ENCODE data around the gene CCT5. TPM values are rescaled to one million over a fixed set of nuclear protein-coding genes. Genes with fewer than 3 reads are reported as not detected.
A peak's percentile ranks its signal among the peaks of the same experiment; 100 is the strongest.

The CCT5 gene
- total and polyA plus RNA-seq, 5 experiments from 2014 or later, result 103 to 216 (median 195) TPM

DNA sequence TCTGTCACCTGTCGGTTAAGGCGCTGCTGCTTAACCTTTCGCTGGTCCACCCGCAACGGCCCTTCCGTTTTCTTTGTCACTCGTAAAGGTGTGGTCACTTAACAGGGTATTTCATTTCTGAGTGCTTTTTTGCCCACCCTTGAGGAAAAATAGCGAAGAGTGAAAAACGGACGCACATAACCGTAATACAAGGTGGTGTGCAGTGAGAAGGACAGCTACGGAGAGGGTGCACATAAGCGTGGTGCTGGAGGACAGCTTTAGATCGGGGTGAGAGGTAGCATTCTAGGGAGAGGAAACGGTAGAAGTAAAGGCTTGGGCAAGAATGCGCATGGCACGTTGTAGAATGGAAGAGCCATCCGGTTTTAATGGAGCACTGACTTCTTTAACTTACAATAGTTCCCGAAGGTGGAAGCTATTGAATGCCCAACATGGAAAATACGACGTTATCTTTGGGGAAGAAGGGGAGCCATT, 761 bp downstream of the CCT5 start:
- ATAC-seq, result peak; percentile 27 to 45
- Mint-ChIP-seq H3K27me3 (no peaks in the 10 kb centered on the region), H3K36me3 (peaks cover 0 to 35% (median 5%) of the 10 kb centered on the region in 3 donors), H3K27ac (peak overlapping the region; percentile 52 to 100 (median 85)), H3K9me3 (peaks cover 0 to 2% (median 0%) of the 10 kb centered on the region in 9 donors), H3K4me1 (peaks cover 25 to 65% (median 61%) of the 10 kb centered on the region in 4 donors), H3K4me3 (peak overlapping the region; percentile 82 to 96 (median 91))
- DNase-seq, result peak in 5 of 10 donors; percentile 6 to 44 (median 22)
- POLR2A ChIA-PET, result interaction anchor here (1.3 to 3.4 kb wide), 2 partner anchors 12 to 102 kb away, joined by 4 to 30 read pairs; partner anchors contain the start of gene MARCHF6

DNA sequence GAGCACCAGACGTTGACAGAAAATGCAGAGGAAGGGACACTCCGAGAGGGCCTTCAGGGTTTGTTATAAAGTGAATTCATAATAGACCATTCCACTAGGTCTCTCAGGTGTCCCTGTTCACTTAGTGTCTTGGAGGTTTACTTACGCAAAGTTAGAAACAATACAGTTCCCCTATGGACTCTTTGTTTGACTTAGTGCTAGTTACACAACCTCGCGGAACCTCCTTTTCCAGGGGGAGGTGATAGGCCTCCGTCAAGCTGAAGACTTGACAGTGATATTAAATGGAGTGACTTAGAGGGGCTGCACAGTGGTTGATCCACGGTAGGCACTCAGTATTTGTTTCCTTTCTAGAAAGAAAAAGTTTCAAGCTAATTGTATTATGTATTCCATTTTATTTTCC, 1.3 kb downstream of the CCT5 start:
- POLR2A ChIA-PET, result interaction anchor here (3.4 kb wide), 1 partner anchor 102 kb away, joined by 30 read pairs; the partner anchor contains the start of gene MARCHF6
- H3K9me3 Mint-ChIP-seq, result peaks cover 0 to 2% (median 0%) of the 10 kb centered on the region in 9 donors
- peaks cover 25 to 68% (median 64%) of the 10 kb centered on the region in 4 donors for H3K4me1 Mint-ChIP-seq
- H3K36me3 Mint-ChIP-seq, result peaks cover 0 to 40% (median 8%) of the 10 kb centered on the region in 3 donors
- H3K27me3 Mint-ChIP-seq, result no peaks in the 10 kb centered on the region
- H3K27ac Mint-ChIP-seq, result peak overlapping the region; percentile 52 to 100 (median 85)
- DNase-seq (no peak), ATAC-seq (no peak)
- H3K4me3 Mint-ChIP-seq, result peak overlapping the region; percentile 82 to 96 (median 91)

DNA sequence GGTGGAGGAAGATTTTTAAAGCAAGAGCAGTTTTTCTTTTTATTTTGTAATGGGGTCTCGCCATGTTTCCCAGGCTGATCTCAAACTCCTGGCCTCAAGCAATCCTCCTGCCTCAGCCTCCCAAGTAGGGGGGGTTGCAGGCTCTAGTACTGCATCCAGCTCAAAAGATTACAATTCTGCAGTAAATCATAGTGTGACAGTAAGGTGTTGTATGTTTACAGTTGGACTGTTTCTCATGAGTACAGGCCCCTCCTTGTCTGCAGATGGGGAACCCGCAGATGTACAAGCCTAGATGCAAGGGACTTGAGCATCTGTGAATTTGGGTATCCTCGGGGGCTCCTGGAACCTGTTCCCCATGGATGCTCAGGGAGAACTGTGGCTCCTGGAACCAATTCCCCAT, 3.3 kb downstream of the CCT5 start:
- Mint-ChIP-seq H3K36me3 (peaks cover 0 to 60% (median 13%) of the 10 kb centered on the region in 3 donors), H3K9me3 (peaks cover 0 to 2% (median 0%) of the 10 kb centered on the region in 9 donors)

DNA sequence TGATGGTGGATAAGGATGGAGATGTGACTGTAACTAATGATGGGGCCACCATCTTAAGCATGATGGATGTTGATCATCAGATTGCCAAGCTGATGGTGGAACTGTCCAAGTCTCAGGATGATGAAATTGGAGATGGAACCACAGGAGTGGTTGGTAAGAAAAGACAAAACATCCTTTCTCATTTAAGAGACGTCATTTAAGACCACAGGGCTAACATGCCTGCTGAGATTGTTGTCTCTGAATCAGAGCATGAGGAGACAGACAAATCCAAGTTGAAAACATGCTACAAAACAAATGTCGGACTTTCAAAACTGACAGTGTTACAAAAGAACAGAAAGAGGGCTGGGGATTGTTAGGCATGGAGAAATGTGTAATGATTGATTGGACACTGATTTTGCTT, 4.6 kb downstream of the CCT5 start:
- POLR2A ChIA-PET, result no interaction called here
- H3K27ac Mint-ChIP-seq, result peak overlapping the region in 3 of 10 donors; percentile 28 to 71 (median 35)
- DNase-seq, result no peak

More for the DNA sequence above, 3.3 kb downstream of the CCT5 start:
- ATAC-seq (no peak), DNase-seq (no peak)
- Mint-ChIP-seq H3K27me3 (no peaks in the 10 kb centered on the region), H3K4me3 (peak overlapping the region in 3 of 10 donors; percentile 29 to 48 (median 34)), H3K27ac (peak overlapping the region in 2 of 10 donors; percentile 36 to 74), H3K4me1 (peaks cover 22 to 57% (median 55%) of the 10 kb centered on the region in 4 donors)
- POLR2A ChIA-PET, result no interaction called here

DNA sequence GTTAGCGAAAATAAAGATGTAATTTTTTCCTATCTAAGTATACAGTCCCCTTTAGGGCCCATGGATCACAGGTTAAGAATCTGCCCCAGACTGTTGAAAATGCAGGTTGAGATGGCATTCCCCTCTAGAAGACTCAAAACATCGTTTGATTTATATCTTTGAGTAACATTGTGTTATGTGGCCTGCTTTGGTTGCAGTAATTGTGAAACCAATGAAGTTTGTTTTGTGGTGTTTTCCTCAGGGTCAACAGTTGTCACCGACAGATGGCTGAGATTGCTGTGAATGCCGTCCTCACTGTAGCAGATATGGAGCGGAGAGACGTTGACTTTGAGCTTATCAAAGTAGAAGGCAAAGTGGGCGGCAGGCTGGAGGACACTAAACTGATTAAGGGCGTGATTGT, 7.8 kb downstream of the CCT5 start:
- POLR2A ChIA-PET, result no interaction called here
- DNase-seq, result no peak
- Mint-ChIP-seq H3K36me3 (peaks cover 0 to 94% (median 20%) of the 10 kb centered on the region in 3 donors), H3K4me3 (no peak overlapping the region), H3K27ac (peak overlapping the region in 2 of 10 donors; percentile 6 to 92), H3K9me3 (no peaks in the 10 kb centered on the region), H3K4me1 (peaks cover 17 to 34% (median 28%) of the 10 kb centered on the region in 4 donors), H3K27me3 (no peaks in the 10 kb centered on the region)
- ATAC-seq, result no peak

More for the DNA sequence above, 4.6 kb downstream of the CCT5 start:
- H3K36me3 Mint-ChIP-seq, result peaks cover 0 to 73% (median 14%) of the 10 kb centered on the region in 3 donors
- H3K4me1 Mint-ChIP-seq, result peaks cover 22 to 50% (median 49%) of the 10 kb centered on the region in 4 donors
- H3K4me3 Mint-ChIP-seq, result no peak overlapping the region
- ATAC-seq, result no peak
- no peaks in the 10 kb centered on the region for H3K27me3 Mint-ChIP-seq
- H3K9me3 Mint-ChIP-seq, result peaks cover 0 to 2% (median 0%) of the 10 kb centered on the region in 9 donors

DNA sequence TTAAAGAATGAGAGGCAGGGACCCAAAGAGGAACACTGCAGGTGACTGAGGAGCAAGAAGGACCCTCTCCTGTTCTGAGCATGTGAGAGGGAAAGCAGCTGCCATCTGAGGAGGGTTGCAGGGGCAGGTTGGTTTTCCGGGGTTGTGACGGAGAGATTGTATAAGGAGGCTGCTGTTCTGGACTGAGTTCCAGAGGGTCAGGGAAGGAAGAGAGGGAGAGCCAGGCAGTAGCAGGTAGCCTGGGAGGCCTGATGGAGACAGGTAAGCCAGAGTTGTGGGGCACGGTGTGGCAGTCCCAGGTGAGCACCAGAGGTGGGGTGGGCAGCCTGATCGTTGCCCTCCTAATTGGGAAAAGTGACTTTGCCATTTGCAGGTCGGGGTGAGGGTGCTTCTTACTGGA, 9.8 kb downstream of the CCT5 start:
- POLR2A ChIA-PET, result interaction anchor here (1.4 kb wide), 1 partner anchor 10 kb away, joined by 6 read pairs; the partner anchor contains the start of genes ATPSCKMT and CCT5
- ATAC-seq (no peak), DNase-seq (no peak)
- no peaks in the 10 kb centered on the region for H3K27me3 Mint-ChIP-seq
- no peak overlapping the region for H3K4me3 Mint-ChIP-seq
- H3K4me1 Mint-ChIP-seq, result peaks cover 7 to 17% (median 12%) of the 10 kb centered on the region in 4 donors
- peak overlapping the region in 8 of 10 donors; percentile 16 to 91 (median 67) for H3K27ac Mint-ChIP-seq
- H3K36me3 Mint-ChIP-seq, result peaks cover 0 to 95% (median 18%) of the 10 kb centered on the region in 3 donors
- no peaks in the 10 kb centered on the region for H3K9me3 Mint-ChIP-seq

DNA sequence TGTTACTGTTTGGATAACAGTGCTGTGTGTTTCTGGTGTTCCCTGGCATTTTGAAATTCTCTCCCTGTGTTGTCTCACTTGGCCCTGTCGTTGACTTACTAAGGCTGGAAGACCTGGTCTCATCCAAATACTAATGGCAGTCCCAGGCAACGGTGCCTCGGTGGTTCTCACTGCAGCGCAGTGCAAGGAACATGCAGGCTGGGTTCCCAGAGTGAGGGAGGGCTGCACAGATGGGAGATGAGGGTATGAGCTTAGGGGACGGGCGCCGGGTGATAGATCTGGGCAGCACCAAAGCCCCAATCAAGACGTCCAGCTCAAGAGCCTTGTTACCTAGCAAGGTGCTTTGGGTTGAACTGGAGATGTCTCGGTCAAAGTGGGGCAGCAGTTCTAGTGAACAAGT, 11.0 kb downstream of the CCT5 start:
- no peaks in the 10 kb centered on the region for H3K27me3 Mint-ChIP-seq
- no peaks in the 10 kb centered on the region for H3K9me3 Mint-ChIP-seq
- no peak overlapping the region for H3K4me3 Mint-ChIP-seq
- H3K4me1 Mint-ChIP-seq, result peaks cover under 1 to 11% (median 6%) of the 10 kb centered on the region in 4 donors
- POLR2A ChIA-PET, result no interaction called here
- DNase-seq, result no peak
- ATAC-seq, result no peak
- peak overlapping the region in 4 of 10 donors; percentile 56 to 68 (median 65) for H3K27ac Mint-ChIP-seq
- H3K36me3 Mint-ChIP-seq, result peaks cover 0 to 92% (median 12%) of the 10 kb centered on the region in 3 donors

DNA sequence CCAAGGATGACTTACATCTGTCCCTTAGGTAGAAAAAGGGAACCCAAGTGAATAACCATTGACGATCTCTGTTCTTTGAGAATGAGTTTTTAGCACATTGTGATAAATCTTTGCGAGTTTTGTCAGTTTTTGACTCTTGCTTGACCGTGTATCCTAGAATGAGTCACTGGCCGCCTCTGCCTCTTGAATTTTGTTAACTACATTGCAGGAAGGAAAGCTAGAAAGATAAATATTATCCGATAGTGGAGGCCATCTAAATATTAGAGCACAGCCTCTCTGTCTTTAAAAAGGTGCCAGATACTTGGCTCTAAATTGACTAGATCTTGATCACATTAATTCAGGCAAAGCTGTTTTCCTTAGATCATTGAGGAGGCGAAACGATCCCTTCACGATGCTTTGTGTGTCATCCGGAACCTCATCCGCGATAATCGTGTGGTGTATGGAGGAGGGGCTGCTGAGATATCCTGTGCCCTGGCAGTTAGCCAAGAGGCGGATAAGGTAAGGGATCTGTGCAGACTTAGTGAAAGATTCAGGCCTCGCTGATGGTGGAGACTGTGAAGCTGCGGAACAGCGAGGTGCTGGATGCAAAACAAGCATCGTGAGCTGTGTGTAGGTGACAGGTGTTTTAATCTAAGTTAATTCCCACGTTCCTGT, 12.2 kb downstream of the CCT5 start:
- ATAC-seq, result no peak
- no peaks in the 10 kb centered on the region for H3K27me3 Mint-ChIP-seq
- H3K4me3 Mint-ChIP-seq, result no peak overlapping the region
- no peaks in the 10 kb centered on the region for H3K9me3 Mint-ChIP-seq
- POLR2A ChIA-PET, result interaction anchor here (1.0 kb wide), 1 partner anchor 12 kb away, joined by 4 read pairs; the partner anchor contains the start of gene CCT5
- peaks cover 0 to 80% (median 12%) of the 10 kb centered on the region in 3 donors for H3K36me3 Mint-ChIP-seq
- no peak for DNase-seq
- peaks cover 0 to 11% (median 4%) of the 10 kb centered on the region in 4 donors for H3K4me1 Mint-ChIP-seq
- H3K27ac Mint-ChIP-seq, result no peak overlapping the region

DNA sequence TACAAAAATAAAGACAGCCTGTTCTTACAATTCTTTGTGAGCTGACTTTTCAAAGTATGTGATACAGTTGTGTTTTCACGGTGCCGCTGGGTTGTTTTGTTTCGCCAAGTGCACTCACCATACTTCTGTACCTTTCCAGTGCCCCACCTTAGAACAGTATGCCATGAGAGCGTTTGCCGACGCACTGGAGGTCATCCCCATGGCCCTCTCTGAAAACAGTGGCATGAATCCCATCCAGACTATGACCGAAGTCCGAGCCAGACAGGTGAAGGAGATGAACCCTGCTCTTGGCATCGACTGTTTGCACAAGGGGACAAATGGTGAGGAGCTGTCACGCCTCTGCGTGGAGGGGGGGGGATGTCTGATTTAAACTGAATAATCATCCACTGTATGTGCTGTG, 12.9 kb downstream of the CCT5 start:
- DNase-seq, result no peak
- POLR2A ChIA-PET, result interaction anchor here (0.6 to 1.0 kb wide), 2 partner anchors 13 to 591 kb away, joined by 3 to 4 read pairs; partner anchors contain the start of gene CCT5
- Mint-ChIP-seq H3K4me1 (peaks cover 0 to 8% (median 4%) of the 10 kb centered on the region in 4 donors), H3K4me3 (no peak overlapping the region), H3K36me3 (peaks cover 0 to 72% (median 9%) of the 10 kb centered on the region in 3 donors), H3K27ac (peak overlapping the region in 2 of 10 donors; percentile 1 to 48), H3K27me3 (no peaks in the 10 kb centered on the region), H3K9me3 (no peaks in the 10 kb centered on the region)
- ATAC-seq, result no peak

DNA sequence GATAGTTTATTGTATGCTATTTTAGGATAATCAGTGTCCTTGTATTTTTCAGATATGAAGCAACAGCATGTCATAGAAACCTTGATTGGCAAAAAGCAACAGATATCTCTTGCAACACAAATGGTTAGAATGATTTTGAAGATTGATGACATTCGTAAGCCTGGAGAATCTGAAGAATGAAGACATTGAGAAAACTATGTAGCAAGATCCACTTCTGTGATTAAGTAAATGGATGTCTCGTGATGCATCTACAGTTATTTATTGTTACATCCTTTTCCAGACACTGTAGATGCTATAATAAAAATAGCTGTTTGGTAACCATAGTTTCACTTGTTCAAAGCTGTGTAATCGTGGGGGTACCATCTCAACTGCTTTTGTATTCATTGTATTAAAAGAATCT, 14.5 kb downstream of the CCT5 start:
- peaks cover 0 to 6% (median 2%) of the 10 kb centered on the region in 4 donors for H3K4me1 Mint-ChIP-seq
- no peak overlapping the region for H3K4me3 Mint-ChIP-seq
- H3K27ac Mint-ChIP-seq, result no peak overlapping the region
- H3K9me3 Mint-ChIP-seq, result no peaks in the 10 kb centered on the region
- no peaks in the 10 kb centered on the region for H3K27me3 Mint-ChIP-seq
- DNase-seq, result no peak
- no peak for ATAC-seq
- peaks cover 0 to 56% (median 6%) of the 10 kb centered on the region in 3 donors for H3K36me3 Mint-ChIP-seq
- POLR2A ChIA-PET, result interaction anchor here (0.6 to 1.9 kb wide), 2 partner anchors 88 to 277 kb away, joined by 5 to 6 read pairs; partner anchors contain the start of gene MARCHF6

DNA sequence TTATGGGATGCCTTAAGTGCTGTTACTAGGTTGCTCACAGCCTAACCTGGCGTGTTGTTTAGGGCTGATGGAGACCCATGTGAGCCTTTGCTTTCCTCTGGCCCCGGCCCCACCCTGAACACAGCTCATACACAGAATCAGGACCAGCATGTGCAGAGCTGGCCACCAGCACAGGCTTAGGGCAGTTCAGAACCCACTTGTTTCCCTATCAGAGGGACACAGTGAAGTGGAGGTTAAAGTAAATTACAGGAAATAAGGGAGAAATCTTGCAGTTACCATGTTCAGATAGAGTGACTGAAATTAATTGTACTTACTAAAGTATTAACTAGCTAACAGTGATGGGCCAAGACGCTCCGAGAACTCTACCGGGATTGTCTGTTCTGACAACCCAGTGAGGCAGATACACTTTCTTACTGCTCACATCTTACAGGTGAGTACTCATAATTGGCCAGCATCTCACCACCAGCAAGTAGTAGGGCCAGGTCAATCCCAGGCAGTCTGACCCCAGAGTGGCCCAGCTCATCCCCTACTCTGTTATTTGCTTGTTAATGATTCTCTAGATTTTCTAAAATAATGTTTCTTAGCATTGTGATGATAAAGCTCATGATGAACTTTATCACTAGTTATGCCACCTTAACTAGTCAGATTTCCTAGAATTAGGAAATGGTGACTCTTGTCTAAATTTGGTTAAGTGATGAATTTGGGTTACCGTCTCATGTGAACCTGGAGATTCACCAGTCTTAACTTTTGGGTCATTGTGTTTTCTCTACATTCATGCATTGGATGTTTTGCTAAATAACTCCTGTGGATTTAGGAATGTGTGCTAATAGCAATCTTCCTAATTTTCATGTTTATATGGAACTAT, 15.4 kb downstream of the CCT5 start:
- POLR2A ChIA-PET, result interaction anchor here (1.9 kb wide), 1 partner anchor 88 kb away, joined by 5 read pairs; the partner anchor contains the start of gene MARCHF6

DNA sequence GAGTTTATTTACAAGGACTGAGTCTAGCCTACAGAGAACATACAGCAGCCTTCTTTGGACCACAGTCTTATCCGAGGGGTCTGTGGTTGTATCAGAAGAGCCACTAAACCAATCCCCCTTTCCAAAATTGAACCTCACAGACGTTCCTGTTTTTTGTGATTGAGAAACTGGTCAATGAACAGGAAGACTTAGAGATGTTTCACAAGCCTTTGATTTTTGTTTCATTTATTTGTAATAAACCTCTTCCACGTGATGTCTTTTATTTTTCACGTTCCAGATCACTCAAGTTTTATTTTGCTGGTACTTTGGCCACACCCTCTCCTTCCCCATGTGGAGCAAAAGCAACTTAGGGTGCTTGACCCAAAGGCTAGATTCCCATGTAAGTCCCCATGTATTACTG, 16.1 kb downstream of the CCT5 start:
- POLR2A ChIA-PET, result no interaction called here
- ATAC-seq (no peak), DNase-seq (no peak)
- H3K4me3 Mint-ChIP-seq, result no peak overlapping the region
- peaks cover 0 to 2% (median 0%) of the 10 kb centered on the region in 4 donors for H3K4me1 Mint-ChIP-seq
- H3K36me3 Mint-ChIP-seq, result peaks cover 0 to 42% (median 6%) of the 10 kb centered on the region in 3 donors
- H3K27me3 Mint-ChIP-seq, result peaks cover 0 to 4% (median 0%) of the 10 kb centered on the region in 5 donors
- H3K27ac Mint-ChIP-seq, result peak overlapping the region in 5 of 10 donors; percentile 1 to 22 (median 11)
- H3K9me3 Mint-ChIP-seq, result no peaks in the 10 kb centered on the region

More for the DNA sequence above, 15.4 kb downstream of the CCT5 start:
- ATAC-seq (peak in 1 of 2 donors; percentile 39), DNase-seq (no peak)
- H3K4me3 Mint-ChIP-seq, result no peak overlapping the region
- H3K27me3 Mint-ChIP-seq, result no peaks in the 10 kb centered on the region
- H3K27ac Mint-ChIP-seq, result peak overlapping the region in 7 of 10 donors; percentile 4 to 34 (median 16)
- no peaks in the 10 kb centered on the region for H3K9me3 Mint-ChIP-seq
- H3K36me3 Mint-ChIP-seq, result peaks cover 0 to 48% (median 6%) of the 10 kb centered on the region in 3 donors
- peaks cover 0 to 2% (median 1%) of the 10 kb centered on the region in 4 donors for H3K4me1 Mint-ChIP-seq

Measured in naive thymus-derived CD8-positive, alpha-beta T cell (primary cell).